ENCODE data around the gene FLNB.

The FLNB gene

DNA sequence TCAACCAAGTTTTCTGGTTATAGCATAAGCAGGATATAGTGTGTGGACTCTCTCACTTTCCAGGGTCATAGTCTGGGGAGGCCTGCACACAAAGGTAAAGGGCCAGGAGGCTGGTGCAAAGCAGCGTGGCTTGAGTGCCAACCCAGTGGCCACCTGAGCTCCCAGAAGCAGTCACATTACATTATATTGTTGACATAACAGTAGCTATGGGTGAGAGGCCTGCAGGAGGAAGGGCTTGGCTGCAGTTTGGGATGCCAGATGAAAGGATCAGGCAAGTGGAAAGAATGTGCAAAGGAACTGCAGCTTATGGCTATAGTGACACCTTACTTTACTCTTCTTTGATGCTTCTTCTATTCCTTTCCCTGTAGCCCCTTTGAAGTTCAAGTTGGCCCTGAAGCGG is 96.5 kb downstream of the FLNB start:
- DNase-seq = no peak
- no peak for TF ChIP-seq POLR2A (IDR thresholded peaks at IDR 0.05; ENCODE audit: low read length)
- no peak for TF ChIP-seq GATA1 (IDR thresholded peaks at IDR 0.05; ENCODE audit: low read depth, low read length)

DNA sequence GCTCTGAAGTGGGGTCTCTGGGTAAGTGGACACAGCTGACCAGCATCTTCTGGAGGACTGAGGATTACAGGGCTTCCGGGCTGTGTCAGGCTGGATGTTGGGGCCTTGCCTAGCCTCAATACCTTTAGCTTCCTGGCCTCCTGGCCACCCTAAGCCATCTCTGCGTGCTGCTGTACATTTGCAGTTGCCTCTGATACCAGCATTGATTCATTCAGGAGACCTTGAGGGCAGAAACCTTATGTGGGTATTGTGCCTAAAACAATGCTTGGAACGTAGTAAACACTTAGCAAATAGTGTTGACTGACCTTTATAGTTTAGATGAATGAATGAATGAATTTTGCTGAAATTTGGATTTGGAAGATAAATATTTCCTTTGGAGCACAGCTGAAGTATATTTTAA is 97.0 kb downstream of the FLNB start:
- TF ChIP-seq GATA1 (IDR thresholded peaks at IDR 0.05; ENCODE audit: low read depth, low read length) = no peak
- no peak for TF ChIP-seq POLR2A (IDR thresholded peaks at IDR 0.05; ENCODE audit: low read length)

DNA sequence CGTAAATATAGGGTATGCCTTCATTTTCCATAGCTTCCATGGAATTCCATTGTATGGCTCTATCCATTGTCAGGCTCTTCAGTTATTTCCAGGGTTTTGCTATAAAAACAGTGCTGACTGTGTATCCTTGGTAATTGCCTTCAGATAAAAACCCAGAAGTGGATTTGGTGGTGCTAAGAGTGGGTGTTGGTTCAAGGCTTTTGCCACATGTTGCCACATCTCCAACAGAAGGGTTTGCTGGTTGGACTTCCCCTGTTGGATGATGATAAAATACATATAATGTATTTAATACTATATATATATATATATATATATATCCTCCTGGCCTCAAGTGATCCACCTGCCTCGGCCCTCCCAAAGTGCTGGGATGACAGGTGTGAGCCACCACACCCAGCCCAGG is 97.8 kb downstream of the FLNB start:
- TF ChIP-seq GATA1 (IDR thresholded peaks at IDR 0.05; ENCODE audit: low read depth, low read length) = no peak
- TF ChIP-seq POLR2A (IDR thresholded peaks at IDR 0.05; ENCODE audit: low read length) = no peak
- DNase-seq = no peak

More for the DNA sequence above, 97.0 kb downstream of the FLNB start:
- no peak for DNase-seq

DNA sequence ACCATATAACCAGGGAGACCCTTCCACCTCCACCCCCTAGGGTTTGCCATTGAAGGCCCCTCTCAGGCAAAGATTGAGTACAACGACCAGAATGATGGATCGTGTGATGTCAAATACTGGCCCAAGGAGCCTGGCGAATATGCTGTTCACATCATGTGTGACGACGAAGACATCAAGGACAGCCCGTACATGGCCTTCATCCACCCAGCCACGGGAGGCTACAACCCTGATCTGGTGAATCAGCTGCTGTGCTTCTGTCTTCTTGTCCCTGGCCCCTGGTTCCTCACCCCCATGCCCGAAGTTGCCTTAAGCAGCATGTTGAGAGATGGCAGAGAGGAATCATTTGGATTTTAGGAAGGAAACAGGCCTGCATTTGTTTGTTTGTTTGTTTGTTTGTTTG is 98.4 kb downstream of the FLNB start:
- no peak for DNase-seq
- TF ChIP-seq POLR2A (IDR thresholded peaks at IDR 0.05; ENCODE audit: low read length) = no peak
- no peak for TF ChIP-seq GATA1 (IDR thresholded peaks at IDR 0.05; ENCODE audit: low read depth, low read length)

DNA sequence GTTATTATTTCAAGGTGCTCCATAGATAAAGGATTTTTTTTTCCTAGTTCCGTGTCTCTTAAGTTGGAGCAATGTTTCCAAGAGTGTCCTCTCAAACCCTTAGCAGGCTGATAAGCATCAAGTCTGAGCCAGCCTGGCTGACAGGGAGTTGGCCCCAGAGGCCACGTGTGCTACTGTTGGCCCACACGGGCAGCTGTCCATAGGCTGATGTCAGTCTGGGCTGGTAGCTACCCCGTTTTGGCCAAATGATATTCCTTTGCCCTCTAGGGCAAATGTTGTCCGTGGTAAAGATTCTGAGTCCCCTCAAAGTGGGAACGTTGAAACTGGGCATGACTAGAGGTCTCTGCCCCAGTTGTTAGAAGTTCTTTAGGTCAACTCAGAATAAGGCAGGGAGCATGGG is 99.4 kb downstream of the FLNB start:
- DNase-seq = peak; percentile 20 to 44
- TF ChIP-seq GATA1 (IDR thresholded peaks at IDR 0.05; ENCODE audit: low read depth, low read length) (no peak), POLR2A (IDR thresholded peaks at IDR 0.05; ENCODE audit: low read length) (no peak)

DNA sequence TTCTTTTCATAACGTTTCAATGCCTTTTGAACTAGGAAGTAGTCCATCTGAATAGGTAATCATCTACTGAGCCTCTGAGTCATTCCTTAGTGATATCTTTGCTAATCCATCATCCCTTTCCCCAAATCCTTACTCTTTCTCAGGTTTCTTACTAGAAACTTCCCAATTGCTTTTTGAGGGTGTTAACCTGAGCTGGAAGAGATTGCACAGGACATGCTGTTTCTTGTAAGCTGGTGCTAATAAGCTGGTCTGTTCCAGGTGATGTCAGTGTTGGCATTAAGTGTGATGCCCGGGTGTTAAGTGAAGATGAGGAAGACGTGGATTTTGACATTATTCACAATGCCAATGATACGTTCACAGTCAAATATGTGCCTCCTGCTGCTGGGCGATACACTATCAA is 101.5 kb downstream of the FLNB start:
- no peak for DNase-seq

DNA sequence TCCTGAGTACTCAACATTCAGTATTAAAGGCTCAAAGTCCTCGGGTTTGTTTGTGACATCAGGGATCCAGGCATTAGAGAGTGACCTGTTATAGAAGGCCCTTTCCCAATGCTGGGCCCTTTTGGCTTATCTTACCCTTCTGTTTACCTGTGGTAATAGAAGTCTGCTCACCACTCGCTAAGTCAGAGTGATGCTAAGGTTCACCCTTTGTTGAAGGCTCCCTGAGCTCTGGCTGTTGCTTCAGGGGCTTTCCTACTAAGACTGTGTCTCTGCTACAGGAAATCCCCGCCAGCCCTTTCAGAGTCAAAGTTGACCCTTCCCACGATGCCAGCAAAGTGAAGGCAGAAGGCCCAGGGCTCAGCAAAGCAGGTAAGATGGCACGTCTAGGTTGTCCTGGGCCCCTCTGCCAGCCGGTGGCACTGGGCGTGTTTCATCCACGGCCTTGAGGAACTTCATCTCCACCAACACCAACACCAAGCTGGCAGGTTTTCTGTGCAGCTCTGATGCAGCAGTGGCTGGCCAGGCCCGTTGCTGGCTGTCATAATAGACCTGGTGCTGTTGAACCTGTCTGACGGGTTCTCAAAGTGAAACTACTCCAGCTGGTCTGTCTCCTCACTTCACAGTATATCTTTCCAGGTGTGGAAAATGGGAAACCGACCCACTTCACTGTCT is 103.4 kb downstream of the FLNB start:
- no peak for DNase-seq
- TF ChIP-seq POLR2A (IDR thresholded peaks at IDR 0.05; ENCODE audit: low read length) (no peak), GATA1 (IDR thresholded peaks at IDR 0.05; ENCODE audit: low read depth, low read length) (no peak)

More for the DNA sequence above, 101.5 kb downstream of the FLNB start:
- no peak for TF ChIP-seq GATA1 (IDR thresholded peaks at IDR 0.05; ENCODE audit: low read depth, low read length)

DNA sequence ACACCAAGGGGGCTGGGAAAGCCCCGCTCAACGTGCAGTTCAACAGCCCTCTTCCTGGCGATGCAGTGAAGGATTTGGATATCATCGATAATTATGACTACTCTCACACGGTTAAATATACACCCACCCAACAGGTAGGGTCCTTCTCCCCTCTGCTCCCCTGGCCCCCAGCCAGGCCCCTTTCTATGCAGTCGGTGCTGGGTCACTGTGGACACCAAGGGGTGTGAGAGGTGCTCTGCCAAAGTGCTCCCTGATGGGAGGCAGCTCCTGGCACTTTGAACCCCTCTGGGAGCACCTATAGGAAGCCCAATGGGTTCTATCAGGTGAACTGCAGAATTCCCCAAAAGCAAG is 103.9 kb downstream of the FLNB start:
- no peak for DNase-seq
- no peak for TF ChIP-seq POLR2A (IDR thresholded peaks at IDR 0.05; ENCODE audit: low read length)
- no peak for TF ChIP-seq GATA1 (IDR thresholded peaks at IDR 0.05; ENCODE audit: low read depth, low read length)

DNA sequence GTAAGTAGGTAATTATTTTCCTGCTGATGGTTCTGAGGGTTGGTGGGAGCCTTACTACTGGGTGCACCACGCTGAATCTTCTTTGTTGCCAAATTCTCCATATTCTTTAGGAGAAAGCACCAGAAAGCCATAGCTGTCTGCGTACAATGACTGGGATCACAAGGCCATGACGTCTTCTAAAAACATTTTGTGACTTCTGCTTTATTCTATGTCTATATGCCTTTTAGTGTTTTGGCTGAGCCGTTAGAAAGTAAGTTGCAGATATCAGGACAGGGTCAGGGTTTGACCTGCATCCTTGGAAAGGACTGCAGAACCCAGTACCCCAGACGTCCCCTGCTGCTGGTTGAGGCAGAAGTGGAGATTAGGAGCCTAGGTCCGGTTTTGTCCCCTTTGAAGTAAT is 107.0 kb downstream of the FLNB start:
- no peak for DNase-seq
- no peak for TF ChIP-seq POLR2A (IDR thresholded peaks at IDR 0.05; ENCODE audit: low read length)
- TF ChIP-seq GATA1 (IDR thresholded peaks at IDR 0.05; ENCODE audit: low read depth, low read length) = no peak

DNA sequence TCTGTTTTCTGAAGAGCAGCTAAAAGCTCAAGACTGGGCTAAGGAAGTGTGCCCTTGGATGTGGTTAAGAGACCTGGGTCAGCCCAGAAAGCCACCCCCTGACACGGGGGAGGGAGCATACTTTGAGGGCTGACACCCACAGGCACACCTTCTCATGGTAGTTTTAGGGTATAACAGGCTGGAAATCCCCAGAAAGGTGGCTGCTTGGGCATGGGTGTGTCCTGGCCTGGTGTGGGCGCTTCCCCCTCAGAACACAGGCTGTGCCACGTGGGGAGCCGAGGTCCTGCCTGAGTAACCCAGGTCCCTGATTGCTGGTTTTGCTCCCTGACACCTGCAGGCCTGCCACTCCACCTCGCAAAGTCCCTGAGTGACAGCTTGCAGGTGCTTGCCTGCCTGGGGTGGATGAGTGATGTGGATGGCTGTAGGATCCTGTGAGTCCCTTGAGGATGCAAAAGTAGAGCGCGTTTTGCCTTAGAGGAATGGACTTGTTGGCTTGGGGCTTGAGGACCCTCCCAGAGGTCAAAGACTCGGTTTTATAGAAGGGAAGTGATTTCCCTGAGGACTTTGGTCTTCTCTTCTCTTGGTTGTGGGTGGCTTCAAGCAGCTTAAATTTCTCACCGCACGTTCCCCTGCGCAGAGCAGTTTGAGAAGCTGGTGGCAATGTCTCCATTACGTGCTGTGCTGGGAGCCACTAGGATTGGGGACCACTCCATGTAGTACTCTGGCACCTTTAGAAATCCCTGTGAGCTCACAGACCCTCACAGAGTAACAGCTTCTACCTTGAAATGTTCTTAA is 108.1 kb downstream of the FLNB start:
- TF ChIP-seq GATA1 (IDR thresholded peaks at IDR 0.05; ENCODE audit: low read depth, low read length) (no peak), POLR2A (IDR thresholded peaks at IDR 0.05; ENCODE audit: low read length) (no peak)
- no peak for DNase-seq

DNA sequence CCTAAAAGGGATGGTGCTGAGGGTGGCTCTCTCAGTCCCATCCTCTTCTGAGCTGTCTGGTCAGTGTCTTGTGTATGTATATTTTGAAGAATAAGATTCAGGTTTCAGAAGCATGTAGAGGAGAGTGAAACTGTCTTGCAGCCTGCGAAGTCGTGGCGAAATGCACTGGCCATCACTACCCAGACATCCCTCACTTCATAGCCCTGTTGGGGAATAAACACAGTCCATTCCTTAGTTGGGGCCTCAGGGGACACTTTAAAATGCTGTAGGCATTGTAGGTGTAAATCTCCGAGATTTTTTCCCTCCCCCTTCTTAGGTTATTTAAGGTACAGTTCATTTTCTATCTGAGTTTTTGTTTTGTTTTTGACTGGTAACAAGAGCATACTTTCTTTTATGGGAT is 108.8 kb downstream of the FLNB start:
- DNase-seq = no peak
- TF ChIP-seq POLR2A (IDR thresholded peaks at IDR 0.05; ENCODE audit: low read length) (no peak), GATA1 (IDR thresholded peaks at IDR 0.05; ENCODE audit: low read depth, low read length) (no peak)

DNA sequence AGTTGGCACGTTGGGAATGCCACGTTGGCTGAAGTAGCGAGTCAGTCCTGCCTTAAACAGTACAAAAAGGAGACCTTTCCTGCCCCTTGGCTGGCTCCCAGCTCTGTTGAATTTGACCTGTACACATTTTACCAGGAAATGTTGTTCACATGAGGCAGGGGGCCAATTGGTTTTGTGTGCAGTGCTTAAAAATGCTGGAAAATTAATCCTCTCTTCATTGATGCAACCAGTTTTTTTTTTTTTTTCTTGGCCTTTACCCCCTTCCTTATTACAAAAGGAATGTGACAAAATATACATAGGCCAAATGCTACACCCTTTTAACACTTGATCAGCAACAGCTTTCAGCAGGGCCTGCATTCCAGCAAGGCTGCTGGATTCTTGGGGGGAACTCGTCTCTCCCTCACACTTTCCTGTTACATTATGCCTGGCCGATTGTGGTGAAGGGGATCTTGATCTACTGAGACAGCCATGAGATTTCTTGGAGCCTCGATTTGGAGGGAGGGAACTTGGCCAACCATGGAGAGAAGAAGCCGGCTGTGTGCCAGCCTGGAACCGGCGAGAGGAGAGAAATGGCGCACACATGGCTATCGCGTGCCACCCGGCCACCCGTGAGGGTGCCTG is 109.4 kb downstream of the FLNB start:
- TF ChIP-seq GATA1 (IDR thresholded peaks at IDR 0.05; ENCODE audit: low read depth, low read length) = no peak
- no peak for TF ChIP-seq POLR2A (IDR thresholded peaks at IDR 0.05; ENCODE audit: low read length)

DNA sequence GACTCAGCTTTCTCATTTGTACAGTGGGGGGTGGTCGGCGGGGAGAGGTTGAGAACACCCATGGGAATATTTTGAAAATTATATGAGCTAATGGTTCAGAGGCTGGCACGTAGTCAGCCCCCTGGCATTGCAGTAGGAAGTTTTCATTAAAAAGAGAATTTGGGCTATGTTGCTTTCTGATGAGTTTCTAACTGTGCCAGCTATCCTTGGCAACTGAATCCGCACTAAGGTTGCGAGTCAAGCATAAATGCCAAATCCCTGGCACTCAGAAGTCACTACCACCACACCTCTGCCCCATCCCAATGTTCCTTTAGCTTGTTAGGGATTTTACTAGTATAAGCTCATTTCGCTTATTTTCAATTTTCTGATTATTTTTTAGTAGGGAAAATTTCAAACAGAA is 111.0 kb downstream of the FLNB start:
- DNase-seq = no peak

More for the DNA sequence above, 109.4 kb downstream of the FLNB start:
- no peak for DNase-seq

DNA sequence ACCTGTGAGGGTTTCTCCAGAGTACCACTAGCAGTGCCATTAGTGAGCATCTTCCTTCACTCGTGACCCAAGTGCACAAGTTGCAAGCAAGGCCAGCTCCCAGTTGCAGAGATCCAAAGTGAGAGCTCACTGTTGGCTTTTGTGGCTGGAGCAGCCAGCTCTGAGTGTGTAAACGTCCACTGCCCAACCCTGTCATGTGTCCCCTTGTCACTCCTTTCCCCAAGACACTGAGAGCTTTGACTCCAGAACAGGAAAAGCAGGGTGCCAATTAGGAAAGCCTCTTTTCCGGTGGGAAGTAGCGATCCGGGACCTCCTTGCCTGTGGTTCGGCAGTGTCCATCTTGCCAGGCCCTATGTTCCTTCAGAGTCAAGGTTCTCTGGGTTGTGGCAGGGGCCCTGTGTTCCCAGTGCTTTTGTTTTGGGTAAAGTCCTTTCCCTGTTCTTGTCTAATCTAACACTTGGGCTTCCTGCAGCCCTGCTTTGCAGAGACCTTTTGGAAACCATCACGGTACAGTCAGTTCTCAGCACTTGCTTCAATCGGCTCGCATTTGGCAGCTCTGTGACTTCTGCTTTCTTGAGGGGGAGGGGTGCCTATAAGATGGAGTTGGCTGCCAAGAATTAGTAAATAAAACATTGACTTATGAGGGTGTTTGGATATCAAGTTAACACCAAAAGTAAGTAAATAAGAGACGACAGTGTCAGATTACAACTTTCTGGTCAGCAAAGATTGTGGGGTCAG is 112.0 kb downstream of the FLNB start:
- DNase-seq = no peak
- TF ChIP-seq POLR2A (IDR thresholded peaks at IDR 0.05; ENCODE audit: low read length) (no peak), GATA1 (IDR thresholded peaks at IDR 0.05; ENCODE audit: low read depth, low read length) (no peak)

More for the DNA sequence above, 111.0 kb downstream of the FLNB start:
- TF ChIP-seq POLR2A (IDR thresholded peaks at IDR 0.05; ENCODE audit: low read length) (no peak), GATA1 (IDR thresholded peaks at IDR 0.05; ENCODE audit: low read depth, low read length) (no peak)
